IPS-18c (cell line): ENCODE measurements around the gene SCLY.

Experiments used
- H3K4me3 ChIP-seq: 2 replicates; pipeline ENCODE4 v1.7.0; 2013; ENCODE audit warnings: low read depth, mild to moderate bottlenecking, low read length, moderate library complexity; ENCODE audit not compliant: insufficient read depth
- H3K9me3 ChIP-seq: one replicate; pipeline ENCODE4 v1.6.1; 2013; ENCODE audit warnings: mild to moderate bottlenecking, low read length, moderate library complexity; ENCODE audit not compliant: control insufficient read depth, insufficient read depth

Gene SCLY, protein sequence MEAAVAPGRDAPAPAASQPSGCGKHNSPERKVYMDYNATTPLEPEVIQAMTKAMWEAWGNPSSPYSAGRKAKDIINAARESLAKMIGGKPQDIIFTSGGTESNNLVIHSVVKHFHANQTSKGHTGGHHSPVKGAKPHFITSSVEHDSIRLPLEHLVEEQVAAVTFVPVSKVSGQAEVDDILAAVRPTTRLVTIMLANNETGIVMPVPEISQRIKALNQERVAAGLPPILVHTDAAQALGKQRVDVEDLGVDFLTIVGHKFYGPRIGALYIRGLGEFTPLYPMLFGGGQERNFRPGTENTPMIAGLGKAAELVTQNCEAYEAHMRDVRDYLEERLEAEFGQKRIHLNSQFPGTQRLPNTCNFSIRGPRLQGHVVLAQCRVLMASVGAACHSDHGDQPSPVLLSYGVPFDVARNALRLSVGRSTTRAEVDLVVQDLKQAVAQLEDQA

DNA sequence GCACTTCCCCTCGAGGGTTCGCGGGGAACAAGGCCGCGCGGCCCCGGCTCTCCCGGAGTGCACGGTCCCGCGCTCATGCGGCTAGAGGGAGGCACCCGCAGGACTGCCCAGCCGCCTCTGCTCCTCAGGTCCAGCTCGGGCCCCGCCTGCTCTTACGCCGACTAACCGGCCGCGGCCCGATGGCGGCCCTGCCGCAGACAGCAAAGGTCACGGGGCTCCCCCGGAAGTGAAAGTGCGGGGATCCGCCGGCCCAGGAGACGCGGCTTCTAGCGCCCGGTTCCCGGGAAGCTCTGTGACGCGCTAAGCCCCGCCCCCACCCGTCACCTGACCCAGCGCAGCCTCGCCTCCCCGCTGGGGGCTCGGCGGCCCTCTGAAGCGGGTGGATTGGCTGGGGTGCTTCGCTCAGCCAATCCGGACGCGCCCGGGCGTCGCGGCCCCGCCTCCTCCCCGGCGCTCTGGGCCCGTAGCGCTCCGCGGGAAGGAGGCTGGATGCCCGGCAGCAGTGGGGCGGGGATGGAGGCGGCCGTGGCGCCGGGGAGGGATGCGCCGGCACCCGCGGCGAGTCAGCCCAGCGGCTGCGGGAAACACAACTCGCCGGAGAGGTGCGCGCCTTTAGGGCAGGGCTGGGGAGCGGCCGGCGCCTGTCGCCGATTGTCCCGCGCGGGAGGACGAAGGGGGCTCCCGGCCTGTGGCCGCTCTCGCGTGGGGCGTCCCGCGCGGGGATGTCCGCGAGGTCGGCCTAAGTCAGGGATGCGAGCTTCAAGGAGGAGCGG is at the start of gene SCLY:
Gene SCLY (plus strand): TSS at position 460 of the 773 bp plus-strand sequence. CDS start 54 bp downstream, at position 514.
- peaks cover 4% of the 10 kb centered on the region for H3K9me3 ChIP-seq

DNA sequence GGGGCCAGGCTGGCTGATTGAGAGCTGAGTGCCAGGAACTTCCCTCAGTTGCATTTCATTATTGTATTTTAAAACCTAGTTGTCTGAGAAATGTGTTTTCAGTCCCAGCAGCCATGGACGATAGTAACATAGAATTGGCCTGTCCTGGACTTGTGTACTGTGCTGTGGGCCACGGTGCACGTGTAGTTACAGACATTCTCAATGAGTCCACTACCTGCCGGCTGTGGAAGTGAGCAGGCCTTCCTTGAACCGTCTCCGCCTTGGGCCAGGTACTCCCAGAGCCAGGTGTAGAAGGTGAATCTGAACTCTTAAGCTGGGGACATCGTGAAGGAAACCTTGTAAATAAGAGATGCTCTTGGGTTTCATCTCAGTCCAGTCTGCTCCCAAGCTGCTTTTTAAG is 47.0 kb upstream of the SCLY start:
- Histone ChIP-seq H3K4me3 (no peak overlapping the region), H3K9me3 (no peaks in the 10 kb centered on the region)

More for the DNA sequence above, at the start of gene SCLY:
- H3K4me3 ChIP-seq = peak within 1 kb of the TSS; percentile 94

DNA sequence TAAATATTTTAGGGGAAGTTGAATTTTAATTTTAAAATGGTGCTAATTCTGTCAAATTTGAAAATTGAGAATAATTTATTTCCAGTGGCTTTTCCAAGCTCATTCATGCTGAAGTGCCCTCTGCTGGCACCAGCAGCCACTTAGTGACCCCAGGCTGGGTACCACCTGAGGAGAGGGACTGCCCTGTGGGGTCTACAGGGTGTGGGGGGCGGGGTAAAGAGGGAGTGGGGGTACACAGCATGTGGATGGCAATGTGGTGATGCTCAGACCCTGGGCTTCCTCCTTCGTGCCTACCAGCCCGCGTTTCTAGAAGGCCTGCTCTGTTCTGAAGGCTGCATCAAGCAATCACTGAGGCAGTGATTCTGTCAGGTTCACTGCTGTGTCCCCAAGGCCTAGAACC is 45.1 kb upstream of the SCLY start:
- no peaks in the 10 kb centered on the region for H3K9me3 ChIP-seq

DNA sequence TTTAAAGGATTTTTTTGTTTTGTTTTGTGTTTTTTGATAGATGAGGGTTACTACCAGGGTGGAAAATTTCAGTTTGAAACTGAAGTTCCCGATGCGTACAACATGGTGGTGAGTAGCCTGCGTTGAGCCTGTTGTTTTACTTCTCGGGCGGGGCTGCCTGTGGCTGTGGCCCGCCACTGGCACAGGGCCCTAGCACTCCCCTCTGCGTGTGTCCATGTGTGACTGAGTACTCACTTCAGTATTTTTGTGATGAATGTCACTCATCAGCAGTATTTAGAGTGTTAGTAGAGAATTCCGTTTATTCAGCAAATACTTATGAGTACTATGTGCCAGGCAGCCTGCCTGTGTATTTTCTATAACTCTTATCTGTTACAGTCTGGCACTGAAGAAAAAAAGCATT is 44.3 kb upstream of the SCLY start:
- H3K9me3 ChIP-seq = no peaks in the 10 kb centered on the region
- no peak overlapping the region for H3K4me3 ChIP-seq

More for the DNA sequence above, 45.1 kb upstream of the SCLY start:
- no peak overlapping the region for H3K4me3 ChIP-seq

DNA sequence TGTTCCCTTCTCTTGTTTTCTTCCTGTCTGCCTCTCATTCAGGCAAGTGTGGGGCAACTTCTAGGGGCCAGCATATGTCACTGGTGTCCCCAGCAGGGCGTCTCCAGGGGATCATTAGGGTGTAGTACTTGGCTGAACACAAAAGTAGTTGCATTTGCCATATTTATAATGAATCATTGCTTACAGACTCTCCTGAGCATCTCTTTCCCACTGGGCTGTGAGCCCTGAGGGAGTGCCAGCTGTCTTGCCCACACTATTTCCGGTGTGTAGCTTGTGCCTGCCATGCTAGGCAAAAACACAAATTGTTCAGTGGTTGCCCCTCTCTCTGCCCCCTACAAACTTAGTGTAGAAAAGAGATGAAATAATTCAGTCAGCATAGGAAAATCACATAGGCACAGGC is 40.8 kb upstream of the SCLY start:
- Histone ChIP-seq H3K9me3 (no peaks in the 10 kb centered on the region), H3K4me3 (no peak overlapping the region)

DNA sequence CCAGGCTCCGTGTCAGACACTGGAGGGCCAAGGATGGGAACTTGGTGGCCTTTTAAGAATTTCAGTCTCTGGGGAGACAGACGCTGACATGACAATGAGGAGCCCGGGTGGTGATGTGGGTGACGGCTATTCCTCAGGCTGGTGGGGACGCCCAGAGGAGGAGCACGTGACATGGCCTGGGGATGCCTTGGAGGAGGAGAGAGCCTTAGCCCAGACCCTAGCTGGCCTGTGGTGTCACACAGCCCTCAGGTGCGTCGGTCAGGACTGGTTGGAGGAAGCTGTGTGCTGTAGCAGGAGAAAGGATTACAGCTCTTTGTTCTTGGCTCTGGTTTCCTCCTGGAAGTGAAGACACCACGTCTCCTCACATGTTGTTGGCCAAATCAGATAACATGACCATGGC is 40.0 kb upstream of the SCLY start:
- H3K4me3 ChIP-seq = no peak overlapping the region
- no peaks in the 10 kb centered on the region for H3K9me3 ChIP-seq

DNA sequence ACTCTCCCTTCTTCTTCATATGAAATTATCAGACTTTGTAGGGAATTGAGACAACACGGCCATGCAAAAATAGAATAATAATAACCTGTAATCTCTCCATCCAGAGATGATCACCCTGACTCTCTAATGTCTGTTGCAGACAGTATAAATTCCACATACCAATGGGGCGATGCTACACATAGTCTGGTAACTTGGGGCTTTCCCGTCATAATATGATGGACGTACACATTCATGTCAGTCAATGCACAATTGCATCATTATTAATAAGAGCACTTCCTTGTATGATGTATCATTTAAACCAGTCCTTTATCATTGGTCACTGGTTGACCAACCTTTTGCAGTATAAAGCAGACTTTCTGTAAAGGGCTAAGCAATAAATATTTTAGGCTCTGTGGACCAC is 39.5 kb upstream of the SCLY start:
- H3K9me3 ChIP-seq = no peaks in the 10 kb centered on the region
- H3K4me3 ChIP-seq = no peak overlapping the region

DNA sequence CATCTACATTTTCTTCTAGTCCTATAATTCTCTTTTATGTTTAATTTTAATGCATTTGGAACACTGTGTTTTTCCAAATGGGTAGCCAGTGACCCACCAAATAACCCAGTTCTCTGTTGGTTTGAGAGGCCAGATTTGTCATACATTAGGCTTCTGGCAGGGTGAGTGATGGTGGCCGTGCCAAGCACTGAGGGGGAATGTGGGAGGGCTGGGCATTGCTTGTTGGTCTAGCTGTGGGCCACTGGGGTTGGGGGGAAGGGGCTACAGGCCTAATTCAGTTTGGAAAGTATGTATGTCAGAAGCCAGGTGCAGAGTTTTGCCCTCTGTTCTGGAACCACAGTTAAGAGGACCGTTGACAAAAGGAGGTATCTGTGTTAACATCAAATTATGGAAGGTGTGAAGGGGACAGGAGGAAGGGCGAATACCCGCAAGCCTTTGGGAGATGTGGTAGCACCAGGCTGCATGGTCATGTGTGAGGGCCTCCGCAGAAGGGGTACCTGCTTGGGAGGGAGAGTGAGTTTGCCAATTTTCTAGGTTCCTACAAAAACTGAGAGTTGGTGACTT is 38.1 kb upstream of the SCLY start:
- H3K9me3 ChIP-seq = no peaks in the 10 kb centered on the region
- H3K4me3 ChIP-seq = no peak overlapping the region

DNA sequence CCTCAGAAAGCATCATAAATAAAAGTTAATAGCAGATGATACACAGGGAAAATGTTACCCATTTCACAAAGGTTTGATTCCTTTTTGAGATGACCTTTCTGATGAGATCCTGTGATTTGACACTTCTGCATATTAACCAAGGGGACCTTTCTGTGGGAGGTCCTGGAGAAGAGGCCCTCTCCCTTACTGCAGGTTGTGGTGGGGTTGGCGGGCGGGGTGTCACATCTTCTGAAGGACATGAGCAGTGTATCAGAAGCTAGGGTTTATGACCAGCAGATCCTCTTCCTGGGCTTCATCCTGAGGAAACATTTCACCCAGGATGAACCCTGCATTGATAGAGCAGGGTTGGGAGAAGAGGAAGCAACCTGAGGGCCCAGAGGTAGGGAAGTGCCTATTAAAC is 37.2 kb upstream of the SCLY start:
- no peak overlapping the region for H3K4me3 ChIP-seq

DNA sequence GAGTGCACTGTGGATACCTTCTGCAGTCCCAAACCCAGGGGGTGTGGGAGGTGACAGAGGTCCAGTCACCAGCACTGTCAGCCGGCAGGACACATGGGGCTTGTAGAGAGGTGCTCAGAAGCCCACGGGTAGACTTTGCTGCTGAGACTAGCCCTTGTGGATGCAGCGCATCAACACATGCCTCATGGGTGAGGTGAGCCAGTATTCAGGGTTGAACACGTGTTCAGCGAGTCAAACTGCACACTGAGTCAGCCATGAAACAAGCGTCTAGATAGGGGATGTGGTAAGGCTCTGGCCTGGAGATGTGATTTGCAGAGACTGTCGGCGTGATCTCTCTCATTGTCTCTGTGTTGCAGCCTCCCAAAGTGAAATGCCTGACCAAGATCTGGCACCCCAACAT is 35.8 kb upstream of the SCLY start:
- no peak overlapping the region for H3K4me3 ChIP-seq
- H3K9me3 ChIP-seq = no peaks in the 10 kb centered on the region

More for the DNA sequence above, 37.2 kb upstream of the SCLY start:
- H3K9me3 ChIP-seq = no peaks in the 10 kb centered on the region

DNA sequence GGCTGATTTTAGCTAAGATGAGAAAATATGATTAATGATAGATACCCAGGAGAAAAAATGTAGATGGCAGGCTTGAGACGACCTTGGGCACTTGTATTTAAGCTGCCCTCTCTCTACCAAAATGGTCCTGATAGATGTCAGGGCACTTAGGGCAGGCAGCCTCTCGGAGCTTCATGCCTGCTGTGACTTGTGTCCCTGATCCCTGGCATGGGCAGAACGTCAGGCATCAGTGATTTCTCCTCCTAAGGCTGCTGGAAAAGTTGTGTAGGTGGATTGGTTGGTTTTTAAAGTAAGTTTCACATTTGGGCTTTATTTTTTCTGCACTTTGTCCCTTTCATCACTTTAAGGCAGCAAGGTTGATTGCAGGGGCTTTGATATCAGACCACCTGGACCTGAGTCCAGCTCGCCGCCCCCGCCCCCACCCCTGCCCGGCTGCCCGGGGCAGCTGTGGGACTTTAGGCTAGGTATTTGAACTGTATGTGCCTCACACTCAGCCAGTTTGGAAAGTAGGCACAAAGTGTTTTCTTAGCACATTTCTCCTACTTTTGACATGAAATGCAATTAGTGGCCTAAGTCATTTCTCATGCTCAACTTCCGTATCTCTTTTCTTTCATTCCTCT is 35.0 kb upstream of the SCLY start:
- H3K4me3 ChIP-seq = no peak overlapping the region
- no peaks in the 10 kb centered on the region for H3K9me3 ChIP-seq

DNA sequence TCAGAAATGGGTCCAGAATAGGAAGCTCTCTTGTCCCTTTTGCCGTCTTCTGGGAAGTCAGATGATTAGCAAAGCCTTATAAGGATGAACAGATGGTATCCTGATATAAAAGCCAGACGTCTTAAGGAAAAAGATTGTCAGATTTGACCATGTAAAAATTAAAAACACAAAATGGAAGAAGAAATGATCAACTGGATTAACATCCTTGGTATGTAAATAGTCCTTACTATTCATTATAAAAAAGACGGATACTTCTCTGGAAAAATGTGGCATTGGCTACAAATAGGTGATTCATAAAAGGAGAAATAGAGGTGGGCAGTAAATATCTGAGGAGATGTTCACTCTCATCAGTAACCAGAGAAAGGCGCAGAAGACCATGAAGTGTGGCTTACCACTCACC is 33.7 kb upstream of the SCLY start:
- Histone ChIP-seq H3K9me3 (no peaks in the 10 kb centered on the region), H3K4me3 (no peak overlapping the region)

DNA sequence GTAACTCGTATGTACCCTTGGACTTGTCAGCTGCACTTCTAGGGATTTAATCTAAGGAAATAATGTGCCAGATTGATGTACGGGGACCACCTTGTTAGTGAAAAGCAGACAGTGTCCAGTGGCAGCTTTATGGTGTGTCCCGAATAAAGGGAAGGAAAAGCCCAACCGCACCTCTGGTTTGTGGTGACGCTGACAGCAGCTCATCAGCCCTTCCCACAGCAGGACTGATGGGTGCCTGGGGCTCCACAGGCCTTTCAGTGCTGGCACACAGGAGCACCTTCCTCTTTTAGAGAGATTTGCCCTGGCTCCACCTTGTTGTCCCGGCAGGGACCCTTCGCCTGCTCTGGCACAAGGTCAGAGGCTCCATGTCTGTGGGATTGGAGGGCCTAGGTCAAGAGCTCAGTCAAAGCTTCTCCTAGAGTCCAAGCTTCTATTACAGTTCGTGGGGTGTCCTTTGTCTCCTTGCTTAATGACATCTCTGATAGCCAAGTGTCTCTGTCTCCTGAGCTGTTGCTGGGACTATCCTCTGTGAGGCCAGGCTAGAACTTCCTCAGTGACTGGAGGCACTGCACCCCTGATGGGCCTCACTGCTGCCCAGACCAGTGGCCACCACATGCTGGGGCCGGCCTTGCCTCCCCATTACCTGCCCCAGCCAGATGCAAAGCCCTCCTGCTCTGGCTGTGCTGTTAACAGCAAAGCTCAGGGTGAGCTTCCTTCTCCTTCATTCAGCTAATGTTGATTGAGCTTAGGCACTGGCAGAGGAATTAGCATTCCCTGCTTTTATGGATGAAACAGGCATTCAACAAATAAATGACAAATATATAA is 33.0 kb upstream of the SCLY start:
- H3K4me3 ChIP-seq = no peak overlapping the region

DNA sequence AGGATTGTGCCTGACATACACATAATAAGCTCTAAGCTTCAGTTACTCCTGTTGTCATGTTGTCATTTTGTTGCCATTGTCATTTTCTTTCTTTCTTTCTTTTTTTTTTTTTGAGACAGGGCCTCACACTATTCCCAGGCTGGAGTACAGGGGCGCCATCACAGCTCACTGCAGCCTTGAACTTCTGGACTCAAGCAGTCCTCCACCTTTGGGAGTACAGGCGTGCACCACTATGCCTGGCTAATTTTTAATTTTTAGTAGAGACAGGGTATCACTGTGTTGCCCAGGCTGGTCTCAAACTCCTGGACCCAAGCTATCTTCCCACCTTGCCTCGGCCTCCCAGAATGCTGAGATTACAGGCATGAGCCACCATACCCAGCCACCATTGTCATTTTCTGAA is 30.9 kb upstream of the SCLY start:
- H3K4me3 ChIP-seq = no peak overlapping the region
- no peaks in the 10 kb centered on the region for H3K9me3 ChIP-seq

More for the DNA sequence above, 33.0 kb upstream of the SCLY start:
- H3K9me3 ChIP-seq = no peaks in the 10 kb centered on the region

DNA sequence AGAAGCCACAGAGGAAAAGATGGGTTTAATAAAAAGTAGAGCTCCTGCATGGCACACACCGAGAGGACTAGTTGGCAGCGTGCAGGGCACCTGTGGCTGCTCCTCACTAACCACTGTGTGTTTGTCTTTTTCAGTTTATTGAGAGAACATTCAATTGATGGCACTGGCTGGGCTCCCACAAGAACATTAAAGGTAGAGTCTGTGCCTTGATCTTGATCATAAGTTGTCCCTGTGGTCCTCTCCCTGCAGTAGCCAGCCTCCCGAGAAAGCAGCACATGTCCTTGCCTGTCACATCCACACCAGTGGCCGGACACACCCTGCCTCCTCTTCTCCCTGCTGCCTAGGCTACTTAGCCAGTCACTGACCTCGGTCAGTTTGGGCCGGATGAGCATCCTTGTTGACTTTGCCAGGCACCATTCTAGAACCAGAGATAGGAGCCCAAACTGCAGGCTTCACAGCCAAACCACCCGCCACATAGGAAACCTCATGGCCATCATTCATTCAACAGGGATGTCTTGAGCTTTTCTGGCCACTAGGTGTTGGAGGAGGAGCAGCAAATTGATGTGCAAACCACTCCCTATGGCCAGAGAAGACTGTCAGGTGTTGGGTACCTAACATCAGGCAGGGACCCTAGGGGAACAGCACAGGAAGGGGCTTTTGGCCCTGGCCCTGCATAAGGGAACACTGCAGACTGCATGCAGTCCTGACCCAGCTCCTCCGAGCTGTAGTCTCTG is 30.2 kb upstream of the SCLY start:
- no peak overlapping the region for H3K4me3 ChIP-seq

DNA sequence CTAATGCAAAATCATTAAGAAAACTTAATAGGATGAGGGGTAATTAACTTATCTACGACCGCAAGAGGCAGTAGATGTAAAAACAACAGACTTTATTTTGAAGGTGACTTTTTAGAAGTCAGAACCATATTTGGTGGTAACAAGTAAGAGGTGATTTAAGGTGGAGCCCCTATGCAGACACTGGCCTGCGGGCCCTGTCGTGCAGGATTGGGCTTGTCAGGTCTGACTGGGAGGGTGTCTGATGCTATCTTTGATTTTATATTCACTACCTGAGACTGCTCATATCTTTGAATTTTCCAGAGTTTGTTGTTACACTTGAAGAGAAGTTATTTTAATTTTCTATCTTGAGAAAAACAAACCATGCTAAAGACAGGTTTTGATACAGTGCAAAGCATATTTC is 29.1 kb upstream of the SCLY start:
- Histone ChIP-seq H3K9me3 (no peaks in the 10 kb centered on the region), H3K4me3 (no peak overlapping the region)

More for the DNA sequence above, 30.2 kb upstream of the SCLY start:
- no peaks in the 10 kb centered on the region for H3K9me3 ChIP-seq
